GM21526 (cell line): ENCODE results near the gene MED13L.

Source experiments
- ATAC-seq: cut with Tn5 transposase; IDR thresholded peaks from one replicate; pipeline ENCODE4 v1.9.1; 2021; ENCODE audit warnings: moderate library complexity; ENCODE audit not compliant: unreplicated experiment, low FRiP score

MED13L gene

DNA sequence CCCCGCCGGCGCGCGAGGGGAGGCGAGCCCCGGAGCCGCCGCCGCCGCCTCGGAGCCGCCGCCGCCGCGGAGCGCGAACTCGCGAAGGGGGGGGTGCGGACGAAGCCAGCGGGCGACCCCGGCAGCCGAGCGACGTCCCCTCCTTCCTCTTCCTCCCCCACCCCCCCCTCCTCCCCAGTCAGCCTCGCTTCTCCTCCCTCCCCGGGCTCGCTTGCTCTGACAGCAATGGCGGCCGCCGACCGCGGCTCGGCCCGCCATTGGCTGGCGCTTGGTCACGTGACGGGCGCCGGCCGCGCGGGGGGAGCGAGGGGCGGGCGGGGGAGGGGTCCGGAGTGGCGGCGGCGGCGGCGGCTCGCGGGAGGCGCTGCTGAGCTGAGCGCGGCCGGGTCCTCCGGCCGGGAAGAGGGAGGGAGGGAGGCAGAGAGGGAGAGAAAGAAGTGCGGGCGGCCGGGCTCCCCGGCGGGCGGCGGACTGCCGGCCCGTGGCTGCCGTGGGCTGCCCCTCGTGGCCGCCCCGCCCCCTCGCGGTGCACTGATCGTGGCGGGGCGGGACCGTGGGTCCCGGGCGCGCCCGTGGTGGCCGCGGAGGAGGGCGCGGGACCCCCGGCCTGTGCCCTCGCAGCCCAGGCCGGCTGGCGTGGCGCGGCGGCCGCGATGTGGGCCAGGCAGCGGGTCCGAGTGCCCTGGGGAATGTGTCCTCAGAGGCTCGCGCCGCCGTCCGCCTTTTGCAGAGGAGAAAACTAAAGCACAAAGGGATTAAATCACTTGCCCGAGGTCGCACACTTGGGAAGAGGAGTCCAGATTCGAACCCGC lies at the start of gene MED13L:
MED13L (minus strand) TSS at position 227 of the 812 bp plus-strand sequence. CDS start 562 bp downstream, outside the sequence.
- ATAC-seq: peak; percentile 61

DNA sequence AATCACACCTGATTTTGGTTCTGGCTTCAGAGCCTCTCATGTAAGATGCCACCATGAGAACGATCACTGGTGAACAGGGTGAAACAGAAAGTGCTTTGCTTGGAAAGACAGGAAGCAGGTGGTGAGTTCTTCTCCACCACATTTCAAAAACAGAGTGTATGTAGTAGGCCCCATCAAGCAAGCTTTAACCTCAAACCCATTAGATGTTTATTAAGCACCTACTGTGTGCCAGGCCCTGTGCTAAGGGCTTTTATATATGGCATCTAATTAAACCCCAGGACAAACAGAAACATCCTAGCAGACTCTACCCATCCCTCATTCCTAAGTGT lies 47.8 kb upstream of the MED13L start:
- peak; percentile 82 for ATAC-seq

DNA sequence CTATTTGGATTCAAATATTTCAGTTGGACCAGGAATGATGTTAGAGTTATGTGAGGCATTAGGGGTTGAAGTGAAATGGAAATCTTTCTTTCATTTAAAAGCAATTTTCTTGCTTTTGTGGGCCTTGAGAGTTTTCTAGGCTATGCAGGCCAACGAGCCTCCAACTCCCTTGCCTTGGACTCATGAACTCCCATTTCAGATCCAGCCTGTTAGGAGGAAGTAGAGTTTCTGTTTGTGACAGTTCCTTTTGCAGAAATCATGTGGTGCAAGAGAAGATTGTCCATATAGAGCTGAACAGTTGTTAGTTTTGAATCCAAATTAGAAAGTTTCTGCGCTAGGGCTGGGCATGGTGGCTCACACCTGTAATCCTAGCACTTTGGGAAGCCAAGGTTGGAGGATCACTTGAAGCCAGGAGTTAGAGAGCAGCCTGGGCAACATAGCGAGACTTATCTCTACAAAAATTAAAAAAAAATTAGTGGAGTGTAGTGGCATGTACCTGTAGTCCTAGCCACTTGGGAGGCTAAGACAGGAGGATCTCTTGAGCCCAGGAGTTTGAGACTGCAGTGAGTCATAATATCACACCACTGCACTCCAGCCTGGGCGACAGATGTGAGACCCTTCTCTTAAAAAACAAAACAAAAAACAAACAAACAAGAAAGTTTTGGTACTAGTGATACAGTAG lies 47.3 kb upstream of the MED13L start:
- ATAC-seq: peak; percentile 10

DNA sequence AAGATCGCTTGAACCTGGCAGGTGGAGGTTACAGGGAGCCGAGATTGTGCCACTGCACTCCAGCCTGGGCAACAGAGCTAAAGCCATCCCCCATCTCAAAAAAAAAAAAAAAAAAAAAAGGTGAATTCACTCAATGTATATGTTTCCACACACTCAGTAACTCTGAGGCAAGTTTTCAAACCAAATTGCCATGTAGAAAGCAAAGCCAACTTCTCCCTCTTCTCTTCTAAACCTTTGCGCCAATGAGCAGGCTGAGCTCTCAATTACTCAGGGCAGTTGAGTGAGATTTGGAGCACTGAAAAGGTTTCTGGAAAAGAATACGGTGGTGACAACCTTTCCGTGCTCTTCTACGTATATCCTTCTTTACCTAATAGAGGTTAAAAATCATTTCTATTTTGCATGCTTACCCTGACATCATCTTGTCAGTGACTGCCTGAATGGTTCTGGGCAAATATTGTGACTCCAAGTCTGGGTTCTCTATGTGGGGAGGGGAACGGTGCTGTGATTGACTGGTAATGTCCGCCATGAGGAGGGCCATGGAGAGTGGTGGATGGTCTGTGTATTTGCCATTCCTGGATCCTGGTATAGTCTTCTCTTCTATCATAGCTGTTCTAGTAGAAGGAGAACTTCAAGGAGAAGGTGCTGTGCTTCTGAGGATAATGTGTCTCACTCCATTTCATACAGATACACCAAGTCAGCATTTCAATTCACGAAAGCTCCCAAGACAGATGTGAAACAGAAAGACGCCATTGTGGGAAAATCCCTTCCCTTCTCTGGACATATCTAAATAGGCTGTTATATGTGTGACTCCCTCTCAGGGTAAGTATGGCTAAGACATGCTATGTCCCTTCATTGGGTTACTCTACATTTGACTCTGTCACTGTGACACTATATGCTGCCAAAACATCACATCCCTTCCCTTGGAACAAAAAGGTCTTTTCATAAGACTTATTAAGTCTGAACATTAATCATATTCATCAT lies 46.2 kb upstream of the MED13L start:
- no peak for ATAC-seq

DNA sequence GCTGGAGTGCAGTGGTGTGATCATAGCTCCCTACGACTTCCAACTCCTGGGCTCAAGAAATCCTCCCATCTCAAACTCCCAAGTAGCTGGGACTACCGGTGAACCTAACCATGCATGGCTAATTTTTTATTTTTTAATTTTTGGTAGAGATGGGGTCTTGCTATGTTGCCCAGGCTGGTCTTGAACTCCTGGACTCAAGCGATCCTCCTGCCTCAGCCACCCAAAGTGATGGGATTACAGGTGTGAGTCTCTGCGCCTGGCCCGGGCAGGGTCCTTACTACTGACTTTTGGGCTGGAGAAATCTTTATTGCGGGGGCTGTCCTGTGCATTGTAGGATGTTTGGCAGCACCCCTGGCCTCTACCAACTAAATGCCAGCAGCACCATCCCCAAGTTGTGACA lies 44.4 kb upstream of the MED13L start:
- no peak for ATAC-seq

DNA sequence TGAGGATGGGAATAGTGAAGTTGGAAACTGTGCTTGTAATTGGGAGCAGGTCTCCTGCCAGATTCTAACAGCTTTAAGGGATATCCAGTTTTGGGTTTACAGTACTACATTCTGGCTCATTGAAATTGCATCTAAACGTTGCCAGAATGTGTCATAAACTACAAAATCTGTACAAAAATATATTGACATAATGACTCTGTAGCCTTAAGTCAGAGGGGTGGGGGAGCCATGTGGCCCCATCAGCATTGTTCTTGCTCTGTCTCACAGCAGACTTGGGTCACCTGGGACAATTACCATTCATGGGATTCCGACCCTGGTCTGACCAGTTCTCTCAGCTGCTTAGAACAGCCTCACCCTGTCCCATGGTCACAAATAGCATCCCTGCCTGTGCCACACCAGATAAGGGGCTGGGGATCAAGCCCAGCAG lies 43.3 kb upstream of the MED13L start:
- ATAC-seq: no peak

DNA sequence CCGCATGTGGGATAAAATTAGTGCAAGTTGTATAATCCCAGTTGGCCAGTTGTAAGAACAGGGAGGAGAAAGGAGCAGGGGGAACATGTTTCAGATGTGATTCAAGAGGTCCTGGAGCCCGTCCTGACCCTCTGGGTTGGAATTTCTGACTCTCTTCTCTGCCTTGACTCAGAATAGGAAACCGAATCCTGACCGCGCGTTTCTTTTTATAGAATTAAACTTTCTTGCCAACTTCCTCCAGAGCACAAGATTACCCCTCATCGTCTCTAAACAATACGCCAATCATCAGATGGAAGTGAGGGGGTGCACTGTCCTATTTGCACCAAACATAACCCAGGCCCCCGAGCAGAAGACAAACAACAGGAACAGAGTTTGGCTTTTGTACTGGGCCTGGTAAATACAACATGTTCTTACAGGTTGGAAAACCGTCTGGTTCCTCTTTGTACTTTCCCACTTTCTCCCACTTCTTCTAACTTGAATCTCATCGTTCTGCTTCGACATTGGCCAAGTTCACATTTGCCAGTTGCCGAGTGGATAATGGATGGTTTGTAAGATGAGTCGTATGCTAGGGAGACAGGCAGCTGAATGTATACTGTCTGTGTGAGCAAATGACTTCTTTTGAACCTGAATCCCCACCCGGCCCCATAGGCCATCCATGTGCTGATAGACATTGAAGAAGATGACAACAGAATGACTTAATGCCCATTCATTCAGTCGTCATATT lies 42.6 kb upstream of the MED13L start:
- ATAC-seq: no peak

DNA sequence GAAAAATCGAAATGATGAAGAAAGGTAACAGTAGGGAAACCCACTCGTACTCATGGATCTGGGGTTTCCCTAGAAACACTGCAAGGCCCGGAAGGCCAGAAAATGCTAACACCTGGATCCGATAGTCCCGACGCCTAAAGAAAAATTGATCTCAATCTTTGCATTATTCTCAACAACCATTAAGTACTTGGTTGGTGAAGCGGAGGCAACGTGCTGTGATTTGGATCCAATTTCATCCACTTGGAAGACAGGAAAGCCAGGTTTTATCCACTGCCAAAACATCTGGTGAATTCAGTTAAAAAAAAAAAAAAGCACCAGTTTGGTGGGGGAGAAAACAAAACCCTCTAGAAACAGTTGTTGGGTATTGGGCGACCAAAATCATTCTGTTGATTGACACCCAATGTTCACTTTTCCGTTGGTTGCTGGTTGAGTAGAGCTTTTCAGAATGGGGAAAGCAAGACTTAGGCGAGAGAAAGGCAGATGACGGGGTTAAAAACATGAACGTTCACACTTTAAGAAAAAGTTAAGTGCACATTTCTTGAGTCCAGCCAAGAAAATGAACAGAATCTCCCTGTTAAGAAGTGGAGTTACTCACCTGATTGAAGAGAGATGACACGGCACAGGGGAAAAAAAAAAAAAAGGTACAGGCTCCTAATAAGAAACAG lies 41.9 kb upstream of the MED13L start:
- ATAC-seq: no peak

DNA sequence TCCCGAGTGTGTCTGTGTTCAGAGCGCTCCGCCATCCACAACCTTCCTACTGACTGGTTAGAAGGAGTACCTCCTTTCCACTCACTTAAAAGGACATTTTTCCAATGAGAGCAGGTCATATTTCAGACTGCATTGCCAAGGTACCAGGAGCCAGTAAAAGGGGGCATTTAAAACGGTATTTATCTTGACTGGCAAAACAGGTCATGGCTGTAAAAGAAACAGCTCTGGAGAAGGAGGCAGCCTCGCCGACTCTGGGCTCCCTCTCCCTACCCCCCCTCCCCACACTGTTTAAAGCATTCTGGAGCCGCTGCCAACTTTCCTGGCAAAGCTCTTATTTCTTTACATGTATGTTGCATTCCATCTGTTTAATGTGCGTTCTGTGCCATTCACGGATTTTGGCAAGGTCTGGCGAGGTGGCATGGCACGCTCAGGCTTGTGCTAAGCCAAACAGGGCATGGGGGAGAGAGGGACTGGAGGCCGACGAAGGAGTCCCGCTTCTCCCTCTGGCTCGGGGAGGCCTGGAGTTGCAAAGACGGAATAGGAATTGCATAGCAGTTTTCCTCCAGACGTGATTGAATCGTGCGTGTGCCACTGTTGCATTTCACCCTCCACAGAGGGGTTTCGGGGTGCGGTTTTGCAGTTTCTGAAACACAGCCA lies 41.2 kb upstream of the MED13L start:
- ATAC-seq: no peak

DNA sequence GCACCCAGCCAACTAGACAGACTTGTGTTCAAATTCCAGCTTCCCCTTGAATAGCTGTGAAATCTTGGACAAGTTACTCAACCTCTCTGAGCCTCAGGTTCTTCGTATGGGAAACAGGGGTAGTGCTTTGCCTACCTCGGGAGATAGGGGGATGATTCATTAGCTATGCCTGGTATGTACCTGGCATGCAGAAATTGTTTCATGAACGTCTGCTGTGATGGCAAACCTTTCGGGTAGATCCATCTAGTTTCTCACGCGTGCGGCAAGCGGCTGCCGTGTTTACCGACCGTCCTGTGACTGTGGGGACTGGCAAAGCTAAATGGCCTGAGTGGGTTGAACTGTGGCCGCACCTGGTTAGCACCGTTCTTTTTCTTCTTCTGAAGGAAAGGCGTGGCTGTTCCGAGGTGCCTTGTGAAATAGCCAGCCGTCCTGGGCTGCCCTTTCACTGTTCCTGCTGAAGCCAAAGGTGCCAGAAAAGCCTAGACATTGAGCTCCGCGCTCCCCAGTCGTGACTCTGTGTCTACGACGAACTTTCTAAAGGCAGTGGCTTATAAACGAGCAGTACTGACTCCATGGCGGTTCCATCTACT lies 40.6 kb upstream of the MED13L start:
- ATAC-seq: no peak

DNA sequence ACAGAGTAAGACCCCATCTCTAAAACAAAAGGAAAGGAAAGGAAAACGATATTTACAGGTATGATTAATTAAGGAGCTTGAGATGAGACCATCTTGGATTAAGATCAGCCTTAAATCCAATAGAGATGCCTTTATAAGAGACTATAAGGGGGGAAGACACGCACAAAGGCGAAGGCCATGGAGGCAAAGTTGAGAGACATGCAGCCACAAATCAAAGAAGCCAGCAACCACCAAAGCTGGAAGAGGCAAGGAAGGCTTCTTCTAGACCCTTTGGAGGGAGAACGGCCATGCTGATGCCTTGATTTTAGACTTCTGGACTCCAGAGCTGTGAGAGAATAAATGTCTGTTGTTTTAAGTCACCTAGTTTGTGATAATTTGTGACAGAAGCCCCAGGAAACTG lies 39.6 kb upstream of the MED13L start:
- ATAC-seq: no peak

DNA sequence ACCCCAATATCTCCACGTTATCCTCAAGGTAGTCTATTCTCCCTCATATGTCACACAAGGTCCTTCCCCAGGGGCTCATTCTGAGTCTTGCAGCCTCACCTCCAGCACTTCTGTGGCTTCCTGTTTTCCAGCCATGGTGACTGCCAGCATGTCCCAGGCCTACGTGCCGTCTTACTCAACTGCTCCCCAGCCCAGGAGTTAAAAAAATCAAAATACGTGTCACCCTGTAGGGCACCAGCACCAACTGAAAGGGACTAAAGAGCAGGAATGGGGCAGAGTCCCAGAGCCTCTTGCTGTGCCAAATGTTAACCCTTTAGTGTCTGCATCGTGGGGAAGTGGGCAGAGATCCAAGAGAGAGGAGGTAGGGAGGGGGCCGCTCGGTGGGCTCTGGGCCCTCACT lies 37.0 kb upstream of the MED13L start:
- ATAC-seq: no peak

DNA sequence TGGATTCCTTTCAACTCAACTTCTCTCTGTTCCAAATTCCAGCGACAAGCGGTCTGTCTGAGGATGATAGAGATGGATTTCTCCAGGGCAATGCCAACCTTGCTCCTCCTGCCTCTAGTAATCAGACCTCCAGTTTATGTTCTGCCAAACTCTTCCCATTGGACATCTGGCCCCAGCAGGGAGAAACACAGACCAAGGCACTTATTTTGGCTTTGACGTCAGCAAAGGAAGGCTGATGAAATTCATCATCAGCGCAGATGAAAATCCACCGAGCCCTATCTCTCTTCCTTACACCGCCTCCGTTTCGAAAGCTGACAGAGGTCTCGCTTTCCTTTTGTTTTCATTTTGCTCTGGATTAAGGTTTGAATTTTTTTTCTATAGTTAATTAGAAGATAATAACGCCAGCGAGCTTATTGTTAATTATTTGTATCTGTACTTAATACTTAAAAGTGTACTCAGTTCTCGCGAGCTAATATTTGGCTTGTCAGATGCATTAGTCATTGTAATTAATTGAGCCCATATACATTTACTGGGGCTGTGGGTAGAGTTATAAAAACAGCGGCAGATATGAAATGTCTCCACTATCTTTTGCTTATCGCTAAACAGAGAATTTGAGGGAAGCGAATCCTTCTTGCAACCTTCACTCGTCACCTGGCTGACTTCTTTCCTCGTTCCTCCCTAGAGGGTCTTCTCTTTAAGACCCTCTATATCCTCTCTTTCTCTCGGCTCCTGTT lies 35.9 kb upstream of the MED13L start:
- no peak for ATAC-seq

DNA sequence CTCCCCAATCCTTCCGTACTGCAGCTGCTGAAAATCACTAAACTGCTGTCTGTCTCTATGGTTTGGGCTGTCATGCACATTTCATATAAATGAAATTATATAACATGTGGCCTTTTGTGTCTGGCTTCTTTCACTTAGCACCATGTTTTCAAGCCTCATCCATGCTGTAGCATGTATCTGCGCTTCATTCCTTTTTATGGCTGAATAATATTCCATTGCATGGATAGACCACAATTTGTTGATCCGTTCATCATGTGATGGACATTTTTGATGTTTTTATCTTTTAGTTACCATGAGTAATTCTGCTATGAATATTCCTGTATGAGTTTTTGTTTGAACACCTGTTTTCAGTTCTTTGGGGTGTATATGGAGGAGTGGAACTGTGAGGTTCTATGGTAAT lies 32.6 kb upstream of the MED13L start:
- ATAC-seq: no peak

DNA sequence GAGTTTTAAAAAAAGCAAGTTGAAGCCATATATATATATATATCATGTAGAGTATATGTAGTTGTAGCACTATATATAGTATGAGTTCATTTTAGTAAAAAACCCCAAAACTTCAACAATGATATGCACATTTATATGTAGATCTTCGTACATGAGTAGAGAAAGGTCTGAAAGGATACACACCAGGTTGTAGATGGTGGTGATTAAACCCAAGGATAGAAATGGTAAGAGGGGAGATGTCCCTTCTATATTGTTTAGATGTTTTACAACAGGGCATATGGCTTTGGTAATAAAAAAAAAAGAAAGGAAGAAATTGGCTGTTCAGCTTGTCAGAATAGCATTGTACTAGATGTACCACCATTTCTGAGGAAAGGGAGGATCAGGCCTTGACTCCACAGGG lies 31.9 kb upstream of the MED13L start:
- ATAC-seq: no peak

DNA sequence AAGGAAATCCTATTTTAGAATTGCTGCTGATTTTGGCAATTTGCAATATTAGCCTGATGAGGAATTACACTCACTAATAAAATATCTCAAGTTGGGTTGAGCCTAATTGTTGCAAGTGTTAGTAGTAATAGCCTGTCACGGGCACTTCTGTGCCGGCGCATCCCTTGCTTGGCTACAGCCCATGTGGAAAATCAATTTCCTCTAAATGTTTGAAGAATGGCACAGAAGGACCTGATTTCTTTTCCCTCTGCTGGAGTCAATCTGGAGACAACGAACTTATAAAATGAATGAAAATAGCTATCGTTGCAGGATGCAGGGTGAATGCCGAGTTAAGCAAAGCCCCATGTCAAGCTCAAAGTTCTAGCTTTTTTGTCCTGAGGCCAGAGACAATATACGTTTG lies 31.2 kb upstream of the MED13L start:
- no peak for ATAC-seq

DNA sequence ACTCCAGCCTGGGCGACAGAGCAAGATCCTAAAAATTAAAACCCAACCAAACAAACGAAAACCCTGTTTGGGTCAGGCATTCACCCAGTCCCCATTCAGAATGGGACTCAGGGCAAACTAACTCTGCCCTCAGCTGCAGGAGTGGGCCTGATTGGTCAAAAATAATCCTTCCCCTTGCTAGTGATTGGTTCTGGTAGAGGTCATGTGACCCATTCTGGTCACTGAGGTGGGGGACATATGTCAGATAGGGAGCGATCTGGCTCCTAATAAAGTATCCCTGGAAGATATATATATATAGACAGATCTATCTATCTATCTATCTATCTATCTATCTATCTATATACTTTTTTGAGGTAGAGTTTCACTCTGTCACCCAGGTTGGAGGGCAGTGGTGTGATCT lies 29.5 kb upstream of the MED13L start:
- ATAC-seq: no peak

DNA sequence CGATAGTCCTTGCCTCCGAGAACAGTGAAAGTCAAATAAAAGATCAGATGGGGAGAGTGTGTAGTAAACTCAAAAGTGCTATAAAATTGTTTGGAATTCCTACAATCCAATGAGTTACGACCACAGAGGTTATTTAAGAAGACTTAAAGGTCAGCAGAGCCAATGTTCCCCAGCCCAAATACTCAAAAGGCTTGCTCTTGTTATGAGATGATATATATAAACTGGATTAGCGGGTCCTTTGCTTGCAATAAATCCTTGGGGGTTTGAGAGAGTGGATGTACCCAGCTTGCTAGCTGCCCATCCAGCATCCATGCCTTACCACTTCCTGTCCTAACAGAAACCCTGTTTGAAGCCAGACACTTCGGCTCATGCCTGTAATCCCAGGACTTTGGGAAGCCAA lies 29.0 kb upstream of the MED13L start:
- ATAC-seq: no peak
